GM12872 (cell line): Measurements from ENCODE around the gene FAM117A.

Experiments used
- TF ChIP-seq, protein P1 (sequence below): IDR thresholded peaks from 3 replicates; pipeline ENCODE4 v1.5.1; 2011; ENCODE audit warnings: low read depth, mild to moderate bottlenecking, low read length, moderate library complexity; ENCODE audit not compliant: insufficient read depth

Gene FAM117A

DNA sequence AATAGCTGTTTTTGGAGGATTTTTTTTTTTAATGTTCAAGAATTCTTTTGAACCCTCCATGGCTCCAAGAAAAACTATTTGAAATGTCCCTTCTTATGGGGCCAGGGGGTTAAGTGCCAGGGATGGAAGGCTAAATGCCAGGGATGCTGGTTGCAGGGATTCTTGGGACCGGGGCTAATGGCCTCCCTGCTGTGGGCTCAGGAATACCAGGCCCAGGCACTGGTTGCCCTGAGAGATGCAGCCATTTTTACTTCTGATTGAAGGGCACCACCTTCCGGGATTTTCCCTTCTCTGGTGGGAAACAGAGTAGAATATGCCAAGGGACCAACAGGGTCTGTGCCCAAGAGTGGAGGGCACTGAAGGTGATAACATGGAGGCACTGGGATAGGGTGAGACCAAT lies 13.6 kb upstream of the FAM117A start:
- TF ChIP-seq, protein P1, sequence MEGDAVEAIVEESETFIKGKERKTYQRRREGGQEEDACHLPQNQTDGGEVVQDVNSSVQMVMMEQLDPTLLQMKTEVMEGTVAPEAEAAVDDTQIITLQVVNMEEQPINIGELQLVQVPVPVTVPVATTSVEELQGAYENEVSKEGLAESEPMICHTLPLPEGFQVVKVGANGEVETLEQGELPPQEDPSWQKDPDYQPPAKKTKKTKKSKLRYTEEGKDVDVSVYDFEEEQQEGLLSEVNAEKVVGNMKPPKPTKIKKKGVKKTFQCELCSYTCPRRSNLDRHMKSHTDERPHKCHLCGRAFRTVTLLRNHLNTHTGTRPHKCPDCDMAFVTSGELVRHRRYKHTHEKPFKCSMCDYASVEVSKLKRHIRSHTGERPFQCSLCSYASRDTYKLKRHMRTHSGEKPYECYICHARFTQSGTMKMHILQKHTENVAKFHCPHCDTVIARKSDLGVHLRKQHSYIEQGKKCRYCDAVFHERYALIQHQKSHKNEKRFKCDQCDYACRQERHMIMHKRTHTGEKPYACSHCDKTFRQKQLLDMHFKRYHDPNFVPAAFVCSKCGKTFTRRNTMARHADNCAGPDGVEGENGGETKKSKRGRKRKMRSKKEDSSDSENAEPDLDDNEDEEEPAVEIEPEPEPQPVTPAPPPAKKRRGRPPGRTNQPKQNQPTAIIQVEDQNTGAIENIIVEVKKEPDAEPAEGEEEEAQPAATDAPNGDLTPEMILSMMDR = no peak

DNA sequence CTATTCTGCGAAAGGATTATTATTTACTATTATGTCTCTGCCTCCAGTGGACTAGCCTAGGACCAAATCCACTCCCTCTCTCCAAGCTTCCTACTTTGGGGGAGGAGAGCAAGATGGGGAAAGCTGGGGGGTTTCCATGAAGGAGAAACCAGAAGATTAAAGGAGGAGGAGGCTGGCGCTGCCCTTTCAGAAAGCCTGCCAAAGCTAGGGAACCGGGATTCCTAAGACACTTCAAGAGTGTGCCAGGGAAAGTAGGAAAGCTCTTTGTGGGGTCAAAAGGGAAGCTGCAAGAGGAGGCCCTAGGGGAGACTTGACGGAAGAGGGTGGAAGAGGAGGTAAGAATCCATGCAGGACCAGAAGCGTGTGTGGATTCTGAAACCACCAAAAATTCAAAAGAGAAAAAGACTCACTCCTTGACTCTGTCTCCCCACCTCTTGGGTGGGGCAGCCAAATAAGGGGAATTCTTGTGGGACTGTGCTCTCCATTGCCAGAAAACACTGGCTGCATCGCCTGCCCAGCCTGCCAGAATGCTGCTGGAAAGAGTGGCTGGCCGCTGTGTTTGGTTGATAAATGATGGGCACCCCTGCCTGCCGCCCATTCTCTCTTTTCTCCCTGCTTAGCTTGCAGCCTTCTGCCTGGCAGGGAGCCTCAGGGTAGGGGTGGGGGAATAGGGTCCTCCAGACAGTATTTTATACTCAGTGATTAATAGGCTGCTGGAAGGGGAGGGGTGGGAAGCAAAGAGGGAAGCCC lies 12.8 kb upstream of the FAM117A start:
- TF ChIP-seq, protein P1 = no peak

- TF ChIP-seq, protein P1 = no peak
Observed at GRCh38 chr17:49775546-49776260, 11.8 kb upstream of the FAM117A start.

- TF ChIP-seq, protein P1 = no peak
Observed at GRCh38 chr17:49766918-49767530, 3.1 kb upstream of the FAM117A start.

GRCh38 chr17:49764559-49765180 lies 739 bp upstream of the FAM117A start:
- TF ChIP-seq, protein P1 = no peak

- TF ChIP-seq, protein P1 = no peak
Observed at GRCh38 chr17:49762151-49762941, 1.6 kb downstream of the FAM117A start.
